NCI-H1092 treated with DMSO at 0.1 percent for 48 hours (cell line): ENCODE results near the gene CDC23.
"Not testable (repeated sequence)": the region's sequence is repeated elsewhere in the genome, so short reads cannot be mapped to it uniquely, and the experiment has no call there.

Experiments used
- DNase-seq: peaks from one replicate; lab custom pipeline; 2025; lab: John Stamatoyannopoulos, UW

CDC23 gene

GRCh38 chr5:138213161-138214029 lies at the start of gene CDC23:
TSS of gene CDC23 (minus strand) at chr5:138213323. CDS start at chr5:138213312, 11 bp downstream.
- peak; percentile 94 for DNase-seq

GRCh38 chr5:138258704-138259292 lies 45.7 kb upstream of the CDC23 start:
- no peak for DNase-seq

GRCh38 chr5:138257583-138257982 lies 44.5 kb upstream of the CDC23 start:
- DNase-seq, result no peak

GRCh38 chr5:138252944-138253343 lies 39.8 kb upstream of the CDC23 start:
- DNase-seq, result no peak

- not testable (repeated sequence) for DNase-seq
These were observed 34.7 kb upstream of the CDC23 start for GRCh38 chr5:138247800-138248199.

- no peak for DNase-seq
These were observed 33.7 kb upstream of the CDC23 start for GRCh38 chr5:138246822-138247221.

- no peak for DNase-seq
These were observed 33.2 kb upstream of the CDC23 start for GRCh38 chr5:138246334-138246733.

GRCh38 chr5:138245717-138246116 lies 32.6 kb upstream of the CDC23 start:
- no peak for DNase-seq

- DNase-seq, result no peak
These were observed 30.7 kb upstream of the CDC23 start for GRCh38 chr5:138243794-138244193.

GRCh38 chr5:138241688-138242571 lies 28.8 kb upstream of the CDC23 start:
- no peak for DNase-seq

GRCh38 chr5:138240650-138241385 lies 27.7 kb upstream of the CDC23 start:
- DNase-seq, result no peak

- no peak for DNase-seq
These were observed 24.9 kb upstream of the CDC23 start for GRCh38 chr5:138238034-138238433.

- DNase-seq, result no peak
These were observed 21.5 kb upstream of the CDC23 start for GRCh38 chr5:138234651-138235050.

GRCh38 chr5:138233280-138233679 lies 20.2 kb upstream of the CDC23 start:
- no peak for DNase-seq

- peak; percentile 10 for DNase-seq
These were observed 18.0 kb upstream of the CDC23 start for GRCh38 chr5:138230981-138231589.

GRCh38 chr5:138230261-138230660 lies 17.1 kb upstream of the CDC23 start:
- no peak for DNase-seq

- DNase-seq, result no peak
These were observed 16.3 kb upstream of the CDC23 start for GRCh38 chr5:138229387-138229786.

GRCh38 chr5:138226910-138227309 lies 13.8 kb upstream of the CDC23 start:
- no peak for DNase-seq

GRCh38 chr5:138224712-138225111 lies 11.6 kb upstream of the CDC23 start:
- no peak for DNase-seq

- DNase-seq, result no peak
These were observed 10.4 kb upstream of the CDC23 start for GRCh38 chr5:138223532-138223931.

- DNase-seq, result no peak
These were observed 3.7 kb upstream of the CDC23 start for GRCh38 chr5:138216799-138217198.
